Progenitor cell of endocrine pancreas (in vitro differentiated cells): ENCODE results near the gene PRDM16. TPM values are rescaled to one million over a fixed set of nuclear protein-coding genes. Genes with fewer than 3 reads are reported as not detected.
A peak's percentile ranks its signal among the peaks of the same experiment; 100 is the strongest.

Experiments
- DNase-seq: peaks from one replicate; pipeline ENCODE4 v3.0.0; 2021; ENCODE audit warnings: low spot score; ENCODE audit not compliant: unreplicated experiment
- H3K27ac Mint-ChIP-seq: 2 replicates; pipeline ENCODE4 v1.8.0; 2021; ENCODE audit warnings: mild to moderate bottlenecking, moderate library complexity, mixed read lengths
- H3K27me3 Mint-ChIP-seq: 2 replicates; pipeline ENCODE4 v1.8.0; 2021; ENCODE audit warnings: mixed read lengths
- H3K36me3 Mint-ChIP-seq: 2 replicates; pipeline ENCODE4 v1.8.0; 2022; ENCODE audit warnings: mixed read lengths; ENCODE audit not compliant: insufficient read depth
- H3K4me1 Mint-ChIP-seq: 2 replicates; pipeline ENCODE4 v1.8.0; 2021; ENCODE audit warnings: low read depth, mixed read lengths
- H3K4me3 Mint-ChIP-seq: 2 replicates; pipeline ENCODE4 v1.8.0; 2021; ENCODE audit warnings: low read depth, mild to moderate bottlenecking, moderate library complexity, mixed read lengths
- H3K9me3 Mint-ChIP-seq: 2 replicates; pipeline ENCODE4 v1.8.0; 2021; ENCODE audit warnings: low read depth, mixed read lengths
- CTCF ChIP-seq: fragments of 200-600 bp; sonication (generic); IDR thresholded peaks from one replicate; pipeline ENCODE4 v1.5.0; 2021; ENCODE audit warnings: antibody characterized with exemption, mild to moderate bottlenecking; ENCODE audit not compliant: unreplicated experiment
- total RNA-seq: library from RNA; stranded (reverse); gene quantifications from 2 replicates; pipeline ENCODE4 v1.2.1, GENCODE V29; 2021

Gene PRDM16
- total RNA-seq, 1 donor from 2014 or later, result 69.1 TPM

- no peak for TF ChIP-seq CTCF
- Mint-ChIP-seq H3K27me3 (no peaks in the 10 kb centered on the region), H3K4me1 (peaks cover 23% of the 10 kb centered on the region), H3K36me3 (peaks cover 2% of the 10 kb centered on the region), H3K27ac (peak overlapping the region; percentile 45), H3K4me3 (peak overlapping the region; percentile 72), H3K9me3 (no peaks in the 10 kb centered on the region)
- DNase-seq, result no peak
Observed at GRCh38 chr1:3071565-3072390, 2.8 kb downstream of the PRDM16 start.

- H3K9me3 Mint-ChIP-seq, result no peaks in the 10 kb centered on the region
- TF ChIP-seq CTCF, result no peak
- H3K36me3 Mint-ChIP-seq, result peaks cover 2% of the 10 kb centered on the region
- DNase-seq, result no peak
- H3K4me1 Mint-ChIP-seq, result peaks cover 27% of the 10 kb centered on the region
- no peak overlapping the region for H3K27ac Mint-ChIP-seq
- H3K4me3 Mint-ChIP-seq, result peak overlapping the region; percentile 46
- H3K27me3 Mint-ChIP-seq, result no peaks in the 10 kb centered on the region
Observed at GRCh38 chr1:3072391-3073185, 3.6 kb downstream of the PRDM16 start.

GRCh38 chr1:3073186-3073488 is 4.1 kb downstream of the PRDM16 start:
- TF ChIP-seq CTCF, result no peak
- Mint-ChIP-seq H3K27me3 (no peaks in the 10 kb centered on the region), H3K27ac (no peak overlapping the region), H3K9me3 (no peaks in the 10 kb centered on the region), H3K36me3 (peaks cover 2% of the 10 kb centered on the region), H3K4me3 (no peak overlapping the region), H3K4me1 (peaks cover 30% of the 10 kb centered on the region)
- no peak for DNase-seq

- no peaks in the 10 kb centered on the region for H3K9me3 Mint-ChIP-seq
- TF ChIP-seq CTCF, result no peak
- peaks cover 34% of the 10 kb centered on the region for H3K4me1 Mint-ChIP-seq
- no peak for DNase-seq
- peak overlapping the region; percentile 40 for H3K4me3 Mint-ChIP-seq
- no peak overlapping the region for H3K27ac Mint-ChIP-seq
- peaks cover 2% of the 10 kb centered on the region for H3K36me3 Mint-ChIP-seq
- H3K27me3 Mint-ChIP-seq, result no peaks in the 10 kb centered on the region
Observed at GRCh38 chr1:3073489-3074296, 4.7 kb downstream of the PRDM16 start.

- TF ChIP-seq CTCF, result no peak
- Mint-ChIP-seq H3K4me3 (peak overlapping the region; percentile 40), H3K9me3 (no peaks in the 10 kb centered on the region), H3K4me1 (peaks cover 39% of the 10 kb centered on the region), H3K27me3 (no peaks in the 10 kb centered on the region), H3K27ac (no peak overlapping the region), H3K36me3 (peaks cover 2% of the 10 kb centered on the region)
- DNase-seq, result no peak
Observed at GRCh38 chr1:3074297-3074741, 5.3 kb downstream of the PRDM16 start.
